NCI-H226 (cell line): Measurements from ENCODE around the gene DUSP5.

Experiments
- DNase-seq: peaks from one replicate; pipeline ENCODE4 v3.0.0-alpha.2; 2015

Gene DUSP5

DNA sequence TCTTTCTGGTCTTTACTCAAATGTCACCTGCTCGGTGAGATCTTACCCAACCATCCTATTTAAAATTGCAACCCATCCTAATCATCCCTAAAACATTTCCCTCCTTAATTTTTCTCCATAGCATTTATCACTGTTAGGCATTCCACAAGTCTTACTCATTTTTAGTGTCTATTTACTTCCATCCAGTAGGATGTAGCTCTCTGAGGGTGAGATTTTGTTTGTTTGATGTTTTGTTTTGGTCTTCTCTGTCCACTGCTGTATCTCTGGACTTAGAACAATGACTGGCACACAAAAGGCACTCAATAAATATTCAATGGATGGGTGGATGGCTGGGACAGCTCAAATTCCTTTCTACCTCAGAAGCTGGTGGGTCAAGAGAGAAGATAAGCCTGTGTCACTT, 15.8 kb upstream of the DUSP5 start:
- DNase-seq = peak; percentile 65

- peak; percentile 50 for DNase-seq
Measured at GRCh38 chr10:110483633-110484032, 14.1 kb upstream of the DUSP5 start.

DNA sequence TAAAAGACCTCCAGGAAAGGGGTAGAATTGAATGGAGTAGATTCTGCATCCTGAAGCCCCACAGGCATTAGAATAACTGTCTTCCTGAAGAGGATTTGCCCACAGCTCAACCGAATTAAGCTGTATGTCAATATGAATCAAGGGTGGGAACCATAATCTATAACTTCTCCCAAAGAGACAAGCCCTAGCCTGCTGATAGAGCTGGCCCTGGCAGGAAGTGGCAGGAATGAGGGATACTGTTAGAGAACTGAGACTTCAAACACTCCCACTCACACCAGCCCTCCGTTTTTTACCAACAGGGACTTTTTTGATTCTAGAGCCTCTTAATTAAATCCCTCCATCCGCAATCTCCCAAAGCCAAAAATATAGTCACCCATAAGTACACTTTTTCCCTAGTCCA, 12.2 kb upstream of the DUSP5 start:
- no peak for DNase-seq

DNA sequence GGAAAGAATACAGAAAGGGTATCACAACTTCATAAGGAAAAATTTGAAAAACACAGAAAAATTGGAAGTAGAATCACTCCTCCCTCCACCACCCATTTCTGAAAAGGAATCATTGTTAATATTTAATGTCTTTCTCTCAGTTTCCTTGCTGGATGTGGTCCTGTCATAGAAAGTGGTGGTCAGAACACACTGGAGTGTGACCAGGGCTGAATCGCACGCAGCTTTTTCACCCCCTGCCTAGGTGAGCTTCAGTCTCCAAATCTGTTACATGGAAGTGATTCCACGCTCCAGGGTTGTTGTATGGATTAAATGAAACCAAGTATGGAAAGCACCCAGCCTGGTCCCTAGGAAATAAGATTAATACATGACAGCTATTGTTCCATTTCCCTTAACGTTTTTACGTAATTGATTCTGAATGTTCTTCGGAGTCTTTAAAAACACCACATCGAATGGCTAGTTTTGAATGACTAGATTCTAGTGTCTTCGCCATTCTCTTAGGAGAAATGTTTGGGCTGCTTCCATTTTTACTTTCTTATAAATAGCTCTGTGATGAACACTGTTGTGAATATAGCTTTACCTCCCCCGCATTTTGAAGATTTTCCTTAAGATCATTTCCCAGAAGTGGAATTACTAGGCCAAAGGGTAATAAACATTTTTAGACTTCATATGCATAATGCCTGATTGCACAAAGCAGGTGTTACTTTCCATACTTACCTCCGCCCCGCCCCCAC, 10.9 kb upstream of the DUSP5 start:
- no peak for DNase-seq

- peak; percentile 78 for DNase-seq
Measured at GRCh38 chr10:110487411-110488331, 10.0 kb upstream of the DUSP5 start.

DNA sequence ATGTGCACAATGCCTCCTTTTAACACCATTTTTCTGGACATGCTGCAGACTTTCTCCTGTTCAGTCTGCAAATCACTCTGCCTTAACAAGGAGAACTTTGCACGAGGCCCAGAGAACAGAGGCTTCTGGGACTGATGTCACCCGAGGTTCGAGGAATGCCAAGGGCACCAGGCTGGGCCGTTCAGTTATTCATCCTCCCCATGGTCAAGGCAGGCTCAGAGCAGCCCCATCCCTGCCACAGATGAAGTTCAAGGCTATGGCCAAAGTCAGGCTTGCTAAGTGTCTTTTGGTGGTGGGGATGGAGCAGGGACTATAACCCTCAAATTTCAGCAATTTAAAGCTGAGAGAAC, 9.4 kb upstream of the DUSP5 start:
- DNase-seq = no peak

DNA sequence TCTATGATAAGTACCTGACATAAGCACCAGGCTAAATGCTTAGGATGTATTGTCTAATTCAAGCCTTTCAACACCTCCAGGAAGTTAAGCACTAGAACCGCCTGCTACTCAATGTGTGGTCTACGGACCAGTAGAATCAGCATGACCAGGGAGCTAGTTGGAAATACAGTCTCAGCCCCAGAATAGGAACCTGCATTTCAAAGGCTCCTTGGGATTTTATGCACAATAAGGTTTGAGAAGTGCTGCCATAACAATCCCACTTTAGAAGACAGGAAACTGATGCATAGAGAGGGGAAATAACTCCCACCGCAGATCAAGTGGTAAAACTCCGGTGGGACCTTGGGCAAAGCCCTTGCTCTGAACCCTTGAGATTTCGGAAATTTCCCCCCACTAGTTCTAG, 8.8 kb upstream of the DUSP5 start:
- no peak for DNase-seq

DNA sequence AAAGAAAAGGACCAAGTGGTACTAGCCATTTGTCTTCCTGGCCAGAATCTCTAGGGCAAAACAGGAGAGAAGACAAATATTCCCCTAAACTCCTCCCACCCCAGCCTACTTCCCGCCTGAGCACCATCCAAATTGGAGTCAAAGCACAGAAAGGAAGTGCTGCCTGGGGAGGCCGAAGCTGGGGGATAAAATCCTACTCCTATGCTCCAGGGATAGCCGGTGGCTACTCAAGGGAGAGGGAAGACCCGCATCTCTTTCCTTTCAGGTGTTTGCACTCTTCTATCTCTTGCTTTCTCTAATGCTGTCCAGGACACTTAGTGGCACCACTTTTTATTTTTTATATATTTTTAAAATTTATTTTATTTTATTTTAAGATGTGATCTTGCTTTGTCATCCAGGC, 7.1 kb upstream of the DUSP5 start:
- no peak for DNase-seq

GRCh38 chr10:110491346-110491745, 6.4 kb upstream of the DUSP5 start:
- DNase-seq = no peak

GRCh38 chr10:110492069-110492822, 5.5 kb upstream of the DUSP5 start:
- DNase-seq = no peak

DNA sequence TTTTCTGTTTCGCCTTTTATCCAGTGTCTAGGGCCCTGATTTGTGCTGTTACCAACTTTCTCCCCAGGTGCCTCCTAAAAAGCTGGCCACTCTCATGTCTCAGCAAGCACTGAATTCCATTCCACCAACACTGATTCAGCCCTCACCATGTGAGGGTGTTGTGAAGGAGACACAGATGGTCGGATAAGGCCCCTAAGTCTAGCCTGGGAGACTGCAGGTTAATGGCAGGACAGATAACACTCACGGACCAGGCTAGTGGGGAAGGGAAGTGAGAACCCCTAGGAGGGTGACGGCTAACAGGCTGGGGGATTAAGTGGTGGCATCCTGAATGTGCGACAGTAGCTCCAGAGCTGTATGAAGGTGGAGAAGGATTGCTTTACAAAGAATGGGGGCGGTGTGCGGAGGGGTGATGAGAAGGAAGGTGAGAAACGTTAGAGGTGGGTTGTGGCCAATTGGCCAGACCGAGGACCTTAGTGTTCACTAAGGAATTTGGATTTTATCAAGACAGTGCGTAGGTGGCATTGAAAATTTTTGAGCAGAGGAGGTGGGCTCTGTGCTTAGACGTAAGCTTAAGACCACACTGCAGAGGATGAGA, 3.8 kb upstream of the DUSP5 start:
- DNase-seq = no peak

GRCh38 chr10:110494532-110494931, 3.2 kb upstream of the DUSP5 start:
- DNase-seq = no peak

GRCh38 chr10:110495731-110496552, 1.8 kb upstream of the DUSP5 start:
- DNase-seq = peak; percentile 96

DNA sequence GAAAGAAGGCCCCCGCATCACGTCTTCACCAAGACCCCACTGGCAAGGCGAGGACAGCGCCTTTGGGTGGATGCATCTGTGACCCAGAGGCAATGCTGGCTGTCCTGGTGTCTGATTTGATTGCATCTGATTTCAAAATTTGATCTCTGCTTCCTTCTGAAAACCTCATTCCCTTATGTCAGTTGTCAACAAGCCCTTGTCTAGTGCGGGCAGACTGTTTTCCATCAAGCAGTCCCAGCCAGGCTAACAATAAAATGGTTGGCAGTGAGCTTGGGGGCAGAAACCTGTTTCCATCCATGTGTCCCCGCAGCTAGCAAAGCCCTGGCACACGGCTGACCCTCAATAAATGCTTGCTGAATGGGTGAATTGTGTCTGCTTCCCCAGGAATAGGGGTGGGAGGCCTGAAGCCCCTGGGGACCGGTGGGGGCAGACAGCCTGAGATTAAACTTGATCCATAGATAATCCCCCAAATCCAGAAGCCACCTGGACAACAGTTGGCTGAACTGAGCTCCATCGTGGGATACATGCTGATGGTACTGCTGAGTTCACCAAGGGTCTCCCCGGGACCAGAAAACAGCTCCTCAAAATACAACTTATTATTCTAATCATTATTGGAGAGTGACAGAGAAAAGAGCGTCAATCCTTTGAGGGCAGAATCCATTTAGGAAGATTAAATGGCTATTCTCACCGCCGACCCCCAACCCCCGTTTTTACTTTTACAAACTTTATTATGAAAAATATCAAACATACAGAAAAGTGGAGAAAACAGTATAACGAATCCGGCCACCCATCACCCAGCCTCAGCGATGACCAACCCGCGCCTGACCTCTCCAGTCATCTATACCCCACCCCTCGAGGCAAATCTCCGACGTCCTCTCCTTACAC, 912 bp upstream of the DUSP5 start:
- no peak for DNase-seq

- DNase-seq = peak; percentile 31
Measured at GRCh38 chr10:110498087-110498981, 627 bp downstream of the DUSP5 start.

DNA sequence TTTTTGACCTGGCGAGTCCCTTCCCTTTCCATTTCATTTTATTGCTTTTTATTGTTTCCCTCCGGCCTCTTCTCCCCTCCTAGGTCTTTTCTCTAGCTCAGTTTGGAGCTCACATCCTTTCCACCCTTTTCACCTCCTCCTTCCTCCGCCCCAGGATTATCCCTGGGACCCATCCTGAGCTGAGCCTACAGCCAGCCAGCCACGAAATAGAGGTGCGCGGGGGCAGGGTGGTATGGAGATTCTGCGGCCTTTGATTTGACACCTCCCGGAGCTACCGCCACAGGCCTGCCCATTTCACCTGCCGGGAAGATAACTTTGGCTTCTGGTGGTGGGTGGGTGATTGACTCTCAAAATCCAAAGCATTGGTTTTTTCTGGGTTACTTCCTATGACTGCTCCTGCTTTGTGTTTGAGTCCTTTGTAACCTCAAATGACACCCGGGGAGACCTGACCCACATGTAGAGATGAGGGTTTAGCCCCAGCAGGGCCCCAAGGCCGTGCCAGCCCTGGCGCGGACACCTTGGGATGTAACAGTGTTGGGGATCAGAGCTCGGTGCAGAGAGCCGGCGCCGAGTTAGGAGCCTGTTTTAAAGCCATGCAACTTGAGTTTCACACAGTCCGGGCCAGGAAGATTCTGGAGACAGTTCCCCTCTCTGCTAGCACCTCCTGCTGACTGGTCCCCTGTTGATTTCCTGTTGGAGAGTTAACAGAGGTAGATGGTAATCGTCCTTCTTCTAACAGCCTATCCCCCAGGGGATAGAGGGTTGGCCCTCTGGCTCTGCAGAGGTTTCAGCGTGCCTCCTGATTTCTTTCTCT, 1.5 kb downstream of the DUSP5 start:
- no peak for DNase-seq

DNA sequence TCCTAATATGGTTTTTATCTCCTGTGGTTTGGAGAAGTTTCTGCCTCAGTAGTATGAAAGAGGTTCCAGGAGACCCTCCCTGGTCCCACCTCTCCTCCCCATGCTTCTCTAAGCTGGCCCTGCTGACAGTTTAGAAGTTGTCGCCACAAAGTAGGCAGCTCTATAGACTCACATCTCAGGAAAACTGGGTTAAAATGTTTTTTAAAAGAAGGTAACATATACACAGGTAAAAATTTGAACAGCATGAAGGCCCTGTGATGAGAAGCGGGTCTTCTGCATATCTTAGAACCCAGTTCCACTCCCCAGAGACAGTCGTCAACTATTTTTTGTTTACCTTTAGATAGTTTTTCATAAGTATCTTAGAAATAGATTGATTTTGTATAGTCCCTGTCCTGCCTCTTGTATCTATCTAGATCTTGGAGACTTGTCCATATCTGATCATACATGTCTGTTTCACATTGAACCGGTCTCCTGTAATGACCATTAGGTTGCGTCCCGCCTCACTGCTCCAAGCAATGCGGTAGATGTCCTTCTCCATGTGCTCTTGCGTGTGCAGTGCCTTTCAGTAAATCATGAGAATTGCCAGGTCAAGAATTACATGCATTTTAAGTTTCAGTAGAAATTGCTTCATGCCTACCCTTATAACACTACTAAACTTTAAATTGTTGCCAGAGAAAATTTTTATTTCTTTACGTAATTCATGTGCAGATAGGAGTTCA, 2.2 kb downstream of the DUSP5 start:
- DNase-seq = no peak

- peak; percentile 69 for DNase-seq
Measured at GRCh38 chr10:110500515-110500905, 2.8 kb downstream of the DUSP5 start.
